HG02642 (cell line): Measurements from ENCODE around the gene MKNK2.
"Not testable (repeated sequence)": the region's sequence is repeated elsewhere in the genome, so short reads cannot be mapped to it uniquely, and the experiment has no call there.

Experiments used
- ATAC-seq: cut with Tn5 transposase; IDR thresholded peaks from one replicate; pipeline ENCODE4 v1.9.1; 2021; ENCODE audit warnings: mild to moderate bottlenecking; ENCODE audit not compliant: unreplicated experiment, poor library complexity

Gene MKNK2

DNA sequence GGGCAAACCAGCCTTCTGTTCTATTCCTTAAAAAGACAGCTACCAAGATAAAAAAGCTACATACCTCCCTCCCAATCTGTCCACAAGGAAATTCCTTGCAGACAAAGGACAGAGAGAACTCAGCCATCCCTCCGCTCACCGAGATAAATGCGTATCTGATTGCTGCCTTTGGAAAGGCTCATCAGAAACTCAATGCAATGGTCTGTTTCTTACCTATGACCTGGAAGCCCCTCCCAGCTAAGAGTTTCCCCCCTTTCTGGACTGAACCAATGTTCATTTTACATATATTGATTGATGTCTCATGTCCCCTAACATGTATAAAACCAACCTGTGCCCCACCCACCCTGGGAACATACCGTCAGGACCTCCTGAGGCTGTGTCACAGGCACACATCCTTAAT, 47.2 kb downstream of the MKNK2 start:
- ATAC-seq = no peak

DNA sequence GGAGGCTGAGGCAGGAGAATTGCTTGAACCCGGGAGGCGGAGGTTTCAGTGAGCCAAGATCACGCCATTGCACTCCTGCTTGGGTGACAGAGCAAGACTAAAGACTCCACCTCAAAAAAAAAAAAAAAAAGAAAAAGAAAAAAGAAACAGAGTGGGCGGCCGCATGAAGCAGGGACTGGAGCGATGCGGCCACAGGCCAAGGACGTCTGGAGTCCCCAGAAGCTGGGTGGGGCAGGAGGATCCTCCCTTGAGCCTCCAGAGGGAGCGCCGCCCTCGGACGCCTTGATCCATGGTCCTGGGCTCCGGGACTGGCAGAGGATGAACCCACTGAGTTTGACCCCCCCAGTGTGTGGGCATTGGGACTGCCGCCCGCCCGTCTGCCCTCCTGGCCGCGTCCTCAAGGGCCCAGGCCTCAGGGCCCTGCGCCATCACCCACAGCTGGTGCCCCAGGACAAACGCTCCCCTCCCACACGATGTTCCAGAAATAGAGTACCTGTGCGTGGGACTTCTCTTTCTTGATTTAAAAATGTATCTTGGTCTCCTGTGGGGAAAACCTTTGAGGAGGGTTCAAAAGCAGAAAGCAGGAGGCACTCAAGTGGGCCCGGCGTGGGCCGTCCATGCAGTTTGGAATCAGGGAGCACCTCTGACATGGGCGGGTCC, 51.1 kb downstream of the MKNK2 start:
- ATAC-seq = no peak

DNA sequence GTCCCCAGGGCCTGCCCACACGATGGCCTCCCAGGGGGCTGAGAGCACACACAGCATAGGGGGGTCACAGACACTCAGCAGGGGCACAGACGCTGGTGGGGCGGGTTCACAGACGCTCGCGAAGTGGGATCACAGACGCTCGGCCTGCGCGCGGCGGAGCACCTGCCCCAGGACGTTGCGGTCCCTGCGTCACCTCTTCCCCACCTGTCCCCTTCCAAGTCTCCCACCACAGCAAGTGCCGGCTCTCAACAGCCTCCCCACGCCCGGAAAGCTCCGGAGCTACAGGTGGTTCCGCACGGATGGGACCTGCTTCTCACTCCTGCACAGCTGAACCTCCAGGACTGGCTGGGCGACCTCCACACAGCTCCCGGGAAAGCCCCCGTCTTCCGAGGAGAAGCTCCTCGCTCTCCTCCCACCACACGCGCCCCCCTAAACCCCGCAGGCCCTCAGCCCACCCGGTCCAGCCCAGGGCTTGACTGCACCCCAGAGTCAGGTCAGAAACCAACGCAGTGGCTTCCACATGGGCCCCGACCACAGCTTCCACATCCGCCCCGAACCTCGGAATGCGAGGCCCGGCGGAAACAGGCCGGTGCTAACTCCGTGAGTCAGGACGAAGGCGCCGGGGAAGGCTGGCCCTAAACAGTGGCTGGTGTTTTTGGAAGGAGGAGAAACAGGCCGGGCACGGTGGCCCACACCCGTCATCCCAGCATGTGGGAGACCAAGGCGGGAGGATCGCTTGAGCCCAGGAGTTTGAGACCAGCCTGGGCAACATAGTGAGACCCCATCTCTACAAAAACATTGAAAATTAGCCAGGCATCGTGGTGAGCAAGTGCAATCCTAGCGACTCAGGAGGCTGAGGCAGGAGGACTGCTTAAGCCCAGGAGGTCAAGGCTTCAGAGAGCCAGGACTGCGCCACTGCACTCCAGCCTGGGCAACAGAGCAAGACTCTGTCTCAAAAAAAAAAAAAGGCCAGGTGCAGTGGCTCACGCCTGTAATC, 52.0 kb downstream of the MKNK2 start:
- no peak for ATAC-seq

DNA sequence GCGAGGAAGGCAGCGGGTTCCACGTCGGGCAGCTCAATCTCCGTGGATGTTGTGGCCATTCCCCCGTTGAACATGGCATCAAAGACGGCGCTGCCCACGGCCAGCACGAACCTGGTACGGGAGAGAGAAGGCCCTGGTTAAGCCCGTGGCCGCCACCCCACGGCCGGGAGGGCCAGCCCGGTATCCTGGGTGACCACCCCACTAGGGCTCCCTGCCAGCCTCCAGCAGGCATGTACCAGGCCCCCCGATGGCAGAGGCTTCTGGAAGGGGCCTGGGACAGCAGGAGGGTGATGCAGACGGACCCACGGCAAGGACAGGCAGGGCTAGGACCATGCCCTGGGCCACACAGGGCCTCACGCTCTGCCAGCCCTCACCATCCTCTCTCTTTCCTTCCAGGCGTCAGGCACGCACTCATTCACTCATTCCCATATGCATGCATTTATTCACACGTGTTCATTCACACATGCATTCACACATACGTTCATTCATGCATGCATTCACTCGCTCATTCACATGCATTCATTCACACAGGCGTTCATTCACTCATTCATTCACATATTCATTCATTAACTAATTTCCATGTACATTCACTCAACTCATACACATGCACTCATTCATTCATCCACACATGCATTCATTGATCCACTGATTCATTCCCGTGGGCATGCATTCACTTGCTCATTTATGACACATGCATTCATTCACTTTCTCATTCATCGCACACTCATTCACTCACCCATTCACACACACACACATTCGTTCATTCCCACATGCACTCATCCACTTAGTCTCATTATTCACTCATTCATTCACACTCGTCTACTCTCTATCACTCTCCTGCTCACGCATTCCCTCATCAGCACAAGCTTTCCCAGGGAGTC, 53.5 kb downstream of the MKNK2 start:
- ATAC-seq = no peak

DNA sequence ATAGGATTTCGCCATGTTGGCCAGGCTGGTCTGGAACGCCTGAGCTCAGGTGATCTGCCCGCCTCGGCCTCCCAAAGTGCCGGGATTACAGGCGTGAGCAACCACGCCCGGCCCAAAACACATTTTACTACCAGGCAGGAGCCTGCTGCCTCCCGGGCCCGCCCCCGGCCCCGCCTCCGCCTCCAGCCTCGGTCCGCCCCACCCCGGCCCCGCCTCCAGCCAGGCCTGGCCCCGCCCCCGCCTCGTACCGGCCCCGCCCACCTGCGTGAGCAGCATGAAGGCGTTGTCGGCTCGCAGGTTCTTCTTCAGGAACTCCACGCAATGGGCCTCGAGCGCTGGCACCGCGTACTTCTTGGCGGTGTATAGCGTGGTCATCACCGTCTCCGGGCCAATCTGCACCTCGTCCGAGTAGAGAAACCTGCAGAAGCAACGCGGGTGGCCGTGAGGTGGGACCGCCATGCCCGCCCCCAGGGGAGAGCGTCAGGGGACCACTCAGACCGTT, 58.2 kb downstream of the MKNK2 start:
- ATAC-seq = no peak

- no peak for ATAC-seq
Observed at GRCh38 chr19:1991018-1991913, 59.8 kb downstream of the MKNK2 start.

- ATAC-seq = no peak
Observed at GRCh38 chr19:1990230-1991017, 60.6 kb downstream of the MKNK2 start.

GRCh38 chr19:1989513-1990229, 61.4 kb downstream of the MKNK2 start:
- no peak for ATAC-seq

DNA sequence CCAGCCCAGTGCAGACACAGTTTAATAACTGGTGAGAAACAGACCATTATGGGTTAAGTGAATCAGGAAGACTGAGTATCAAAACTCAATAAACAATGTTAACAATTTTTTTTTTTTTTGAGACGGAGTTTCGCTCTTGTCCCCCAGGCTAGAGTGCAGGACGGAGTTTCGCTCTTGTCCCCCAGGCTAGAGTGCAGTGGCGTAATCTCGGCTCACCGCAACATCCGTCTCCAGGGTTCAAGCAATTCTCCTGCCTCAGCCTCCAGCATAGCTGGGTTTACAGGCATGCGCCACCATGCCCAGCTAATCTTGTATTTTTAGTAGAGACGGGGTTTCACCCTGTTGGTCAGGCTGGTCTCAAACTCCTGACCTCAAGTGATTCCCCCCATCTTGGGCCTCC, 62.6 kb downstream of the MKNK2 start:
- not testable (repeated sequence) for ATAC-seq
